GM08714 (cell line): Measurements from ENCODE around the gene KLHL29.

Experiments
- H3K4me3 ChIP-seq: fragments of 200-500 bp; sonication (Bioruptor generic); 2 replicates; pipeline ENCODE4 v1.5.1; 2014; ENCODE audit warnings: mild to moderate bottlenecking, low read length, inconsistent platforms
- ZNF274 ChIP-seq: IDR thresholded peaks from 2 replicates; pipeline ENCODE4 v1.6.1; 2012; ENCODE audit warnings: mild to moderate bottlenecking, low read depth, low read length

Gene KLHL29

GRCh38 chr2:23484275-23484674 lies 99.3 kb downstream of the KLHL29 start:
- TF ChIP-seq ZNF274 = no peak
- H3K4me3 ChIP-seq = no peak overlapping the region

- no peak overlapping the region for H3K4me3 ChIP-seq
- TF ChIP-seq ZNF274 = no peak
Observed at GRCh38 chr2:23484767-23485166, 99.8 kb downstream of the KLHL29 start.

GRCh38 chr2:23485261-23485660 lies 100.3 kb downstream of the KLHL29 start:
- TF ChIP-seq ZNF274 = no peak

DNA sequence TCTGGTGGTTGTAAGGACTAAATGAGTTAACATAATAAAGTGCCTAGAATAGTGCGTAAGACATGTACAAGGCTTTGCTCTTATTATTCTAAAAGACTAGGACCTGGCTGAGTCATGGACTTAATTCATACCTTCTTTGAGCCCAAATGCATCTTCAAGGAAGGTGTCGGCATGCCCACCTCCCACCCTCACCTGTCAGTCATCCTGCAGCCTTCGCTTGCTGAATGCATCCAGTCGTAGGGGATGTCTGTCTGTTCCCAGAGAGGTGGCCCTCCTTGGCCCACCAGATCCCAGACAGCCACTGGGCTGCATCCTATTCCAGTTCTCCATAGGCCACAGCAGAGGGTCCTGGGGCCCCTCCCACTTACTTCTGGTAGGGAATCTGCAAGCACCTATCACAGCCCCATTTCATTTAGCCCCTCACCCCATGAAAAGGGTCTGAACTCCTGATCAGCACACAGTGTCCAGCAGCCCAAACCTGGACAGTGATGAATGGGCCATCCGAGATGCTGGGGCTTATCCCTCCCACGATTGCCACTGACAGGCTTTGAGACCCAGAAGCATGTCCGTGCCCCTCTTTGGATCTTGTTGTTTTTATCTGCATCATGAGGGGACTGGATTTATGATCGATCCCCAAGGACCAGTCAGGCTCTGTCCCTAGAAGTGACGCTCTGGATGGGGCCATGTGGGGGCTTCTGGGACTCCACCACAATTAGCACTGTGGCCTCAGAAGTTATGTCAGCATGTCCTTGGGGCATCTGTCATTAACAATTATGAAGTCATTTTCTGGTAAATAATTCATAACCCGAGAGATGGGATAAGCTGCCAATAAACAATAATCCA lies 101.1 kb downstream of the KLHL29 start:
- no peak for TF ChIP-seq ZNF274
- no peak overlapping the region for H3K4me3 ChIP-seq

More at GRCh38 chr2:23485261-23485660, 100.3 kb downstream of the KLHL29 start:
- H3K4me3 ChIP-seq = no peak overlapping the region

GRCh38 chr2:23486684-23487075 lies 101.7 kb downstream of the KLHL29 start:
- no peak overlapping the region for H3K4me3 ChIP-seq
- TF ChIP-seq ZNF274 = no peak

GRCh38 chr2:23487735-23488492 lies 102.9 kb downstream of the KLHL29 start:
- TF ChIP-seq ZNF274 = no peak
- H3K4me3 ChIP-seq = no peak overlapping the region

DNA sequence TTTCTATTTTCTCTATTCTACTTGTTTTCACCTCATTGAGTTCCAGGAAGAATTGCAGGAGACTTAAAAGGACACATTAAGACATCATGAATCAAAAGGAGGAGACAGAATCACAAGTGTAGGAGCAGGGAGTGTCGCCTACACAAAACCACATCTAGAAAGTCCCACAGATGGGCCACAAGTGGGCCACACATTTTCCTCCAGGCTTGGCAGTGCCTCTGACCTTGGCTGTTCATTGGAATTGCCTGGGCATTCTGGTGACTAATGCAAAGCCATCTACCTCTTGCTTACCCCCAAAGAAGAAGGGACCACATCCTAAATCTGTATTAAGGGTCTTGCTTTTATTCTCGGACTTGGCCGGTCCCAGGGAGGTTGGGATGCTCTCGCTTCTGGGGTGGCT lies 103.6 kb downstream of the KLHL29 start:
- no peak for TF ChIP-seq ZNF274
- no peak overlapping the region for H3K4me3 ChIP-seq

DNA sequence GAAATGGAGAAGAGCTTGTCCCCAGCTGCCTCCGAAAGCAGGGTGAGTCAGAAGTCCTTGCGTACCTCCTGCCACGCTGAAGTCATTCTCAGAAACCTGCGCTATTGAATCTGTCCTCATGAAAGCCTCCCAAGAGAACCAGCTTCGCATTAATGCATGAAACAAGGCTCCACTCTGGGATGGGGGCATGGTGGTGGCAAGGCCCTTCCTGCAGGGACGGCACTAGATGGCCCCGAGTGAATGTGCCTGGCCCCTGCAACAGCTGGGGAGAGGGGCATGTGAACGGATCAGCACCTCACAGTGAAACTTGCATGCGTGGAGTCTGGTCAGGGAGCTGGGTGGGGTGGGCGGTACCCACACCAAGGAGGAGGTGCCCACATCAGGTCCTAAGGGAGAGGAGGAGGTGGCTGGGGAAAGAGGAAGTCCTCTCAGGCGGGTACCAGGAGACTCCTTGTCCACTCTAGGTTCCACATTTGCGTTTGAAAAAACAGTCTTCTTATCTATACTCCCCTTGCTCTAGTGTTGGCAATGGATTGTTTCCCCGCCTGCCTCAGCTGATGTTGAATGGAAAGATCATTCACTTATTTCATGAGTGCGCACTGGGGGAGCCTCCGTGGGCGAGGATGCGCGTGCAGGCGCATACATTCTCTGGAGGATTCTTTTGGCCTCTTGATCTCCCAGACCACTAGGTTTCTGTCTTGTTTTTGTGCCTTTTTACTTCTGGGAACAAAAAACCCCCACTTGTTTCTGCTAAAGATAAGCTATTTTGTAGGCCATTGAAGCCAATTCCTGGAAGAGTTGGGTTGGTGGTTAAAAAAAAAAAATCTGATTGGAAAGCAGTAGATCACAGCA lies 104.7 kb downstream of the KLHL29 start:
- TF ChIP-seq ZNF274 = no peak
- no peak overlapping the region for H3K4me3 ChIP-seq

DNA sequence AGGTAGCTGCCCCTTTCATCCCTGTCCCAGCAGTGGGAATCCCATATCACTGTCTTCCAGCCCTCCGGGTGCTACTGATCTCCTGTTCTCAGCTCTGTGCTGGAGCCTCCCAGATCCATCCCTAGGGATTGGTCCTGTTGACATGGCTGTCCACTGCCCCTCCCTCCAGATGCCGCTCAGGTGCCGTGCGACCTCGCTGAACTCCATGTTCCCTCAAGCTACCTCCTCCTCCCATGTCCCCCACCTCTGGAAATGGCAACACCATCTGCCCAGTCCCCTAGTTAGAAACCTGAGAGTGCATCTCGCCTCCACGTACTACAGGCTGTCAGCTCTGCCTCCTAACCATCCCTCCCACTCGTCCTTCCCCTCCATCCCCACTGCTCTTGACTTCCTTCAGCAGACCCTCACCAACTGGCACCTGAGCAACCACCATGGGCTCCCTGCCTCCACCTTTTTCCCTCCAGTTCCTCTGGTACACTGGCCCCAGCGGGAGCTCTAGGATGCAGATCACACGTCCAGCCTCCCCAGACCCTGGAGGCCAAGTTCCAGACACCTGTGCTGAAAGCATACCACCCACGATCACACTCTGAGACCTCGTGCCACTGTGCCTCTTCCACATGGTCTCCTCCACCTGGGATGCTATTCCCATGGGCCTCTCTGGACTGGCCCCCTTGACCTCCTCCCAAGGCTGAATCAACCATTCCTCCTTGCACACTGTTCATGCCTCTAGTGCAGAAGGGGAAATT lies 106.8 kb downstream of the KLHL29 start:
- TF ChIP-seq ZNF274 = no peak
- H3K4me3 ChIP-seq = no peak overlapping the region

DNA sequence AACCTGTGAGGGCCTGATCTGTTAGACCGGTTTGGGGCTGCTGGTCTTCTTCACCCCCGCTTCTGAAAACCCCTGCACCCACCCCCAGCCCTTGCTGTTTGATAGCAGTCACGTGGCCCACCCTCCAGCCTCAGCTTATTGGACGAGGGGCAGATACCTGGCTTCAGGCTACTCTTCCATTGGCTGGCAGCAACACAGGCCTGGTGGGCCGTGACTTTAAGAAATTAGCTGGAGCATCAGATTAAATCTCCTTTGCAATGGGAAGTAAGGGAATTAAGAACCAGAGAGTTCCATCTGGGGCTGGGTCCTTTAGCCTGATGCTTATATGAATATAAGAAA lies 107.3 kb downstream of the KLHL29 start:
- H3K4me3 ChIP-seq = no peak overlapping the region
- TF ChIP-seq ZNF274 = no peak

- no peak overlapping the region for H3K4me3 ChIP-seq
- TF ChIP-seq ZNF274 = no peak
Observed at GRCh38 chr2:23492921-23493320, 107.9 kb downstream of the KLHL29 start.

GRCh38 chr2:23493846-23494245 lies 108.9 kb downstream of the KLHL29 start:
- H3K4me3 ChIP-seq = no peak overlapping the region
- no peak for TF ChIP-seq ZNF274

DNA sequence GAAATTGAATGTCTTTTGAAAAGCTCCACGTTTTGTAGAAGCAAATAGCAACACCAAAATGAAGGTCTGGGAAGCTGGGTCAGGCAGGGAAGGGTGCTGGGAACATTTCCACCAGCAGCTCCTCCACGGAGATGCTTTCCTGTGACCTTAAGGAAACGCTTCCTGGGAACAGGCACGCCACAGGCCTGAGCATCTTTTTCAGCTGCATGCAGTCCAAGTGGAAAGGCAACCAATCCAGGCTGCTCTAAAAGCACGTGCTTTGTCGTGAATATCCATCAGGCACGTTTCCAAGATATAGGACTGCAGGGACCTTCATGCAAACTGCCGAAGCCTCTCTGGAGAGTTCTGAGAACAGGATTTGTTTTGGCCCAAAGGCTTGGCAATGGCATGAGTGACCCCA lies 109.3 kb downstream of the KLHL29 start:
- H3K4me3 ChIP-seq = no peak overlapping the region
- no peak for TF ChIP-seq ZNF274

DNA sequence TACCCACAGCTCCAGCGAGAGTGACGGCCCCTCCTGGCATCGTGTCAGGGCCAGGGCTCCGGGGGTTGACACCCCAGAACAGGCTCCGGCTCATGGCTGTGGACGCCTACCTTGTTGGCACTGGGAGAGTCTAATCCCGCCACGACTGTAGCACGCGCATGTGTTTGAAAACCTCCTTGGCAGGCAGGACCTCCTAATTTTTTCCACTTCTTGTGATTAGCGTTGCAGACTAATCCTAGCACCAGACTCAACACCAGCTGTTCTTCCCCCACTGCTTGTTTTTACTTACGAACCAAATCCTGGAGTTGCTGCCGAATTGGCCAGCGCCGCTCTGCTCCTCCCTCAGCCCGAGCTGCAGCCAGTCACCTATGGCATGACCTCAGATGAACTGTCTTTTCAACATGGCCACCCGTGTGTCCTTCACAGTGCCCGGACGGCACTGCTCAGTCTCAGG lies 110.7 kb downstream of the KLHL29 start:
- H3K4me3 ChIP-seq = no peak overlapping the region
- TF ChIP-seq ZNF274 = no peak

GRCh38 chr2:23496456-23496855 lies 111.5 kb downstream of the KLHL29 start:
- H3K4me3 ChIP-seq = no peak overlapping the region
- TF ChIP-seq ZNF274 = no peak
